ENCODE results near the gene DGKG. TPM values are rescaled to one million over a fixed set of nuclear protein-coding genes. Genes with fewer than 3 reads are reported as not detected.

The DGKG gene
- 0.04 and 0.14 TPM in 2 replicates for total RNA-seq (2014; rRNA removed; shearing (Covaris generic); ENCODE audit: low replicate concordance)

GRCh38 chr3:186361762-186362536 lies at the start of gene DGKG:
Gene DGKG (minus strand): TSS chr3:186362234. CDS start chr3:186320459, 41,775 bp downstream.
- Histone ChIP-seq H3K4me1 (ENCODE audit: low read length) (no peaks in the 10 kb centered on the region), H3K27me3 (ENCODE audit: low read length) (0 out of 2 replicates have a peak, but pooled peaks cover 2% of the 10 kb centered on the region), H2AFZ (ENCODE audit: low read length) (no peak within 1 kb of the TSS), H3K36me3 (ENCODE audit: insufficient read depth, low read length) (no peaks in the 10 kb centered on the region), H3K79me2 (ENCODE audit: low read length) (no peaks in the 10 kb centered on the region), H3K4me2 (ENCODE audit: low read depth, low read length, poor library complexity, severe bottlenecking) (no peak within 1 kb of the TSS), H3K9ac (ENCODE audit: low read length) (no peak within 1 kb of the TSS), H3K4me3 (ENCODE audit: low read length) (no peak within 1 kb of the TSS), H3K27ac (ENCODE audit: low read length) (no peak within 1 kb of the TSS), H4K20me1 (ENCODE audit: insufficient read depth, low read depth, low read length) (no peaks in the 10 kb centered on the region), H3K9me3 (ENCODE audit: low read length) (no peaks in the 10 kb centered on the region), H3K9me2 (replicated peaks; ENCODE audit: insufficient read depth, low read length) (no peaks in the 10 kb centered on the region)
- DNase-seq: no peak

- no peaks in the 10 kb centered on the region for H3K9me3 ChIP-seq (ENCODE audit: low read length)
Observed at GRCh38 chr3:186411089-186411488, 49.1 kb upstream of the DGKG start.

GRCh38 chr3:186406669-186407635 lies 44.9 kb upstream of the DGKG start:
- Histone ChIP-seq H3K9me3 (ENCODE audit: low read length) (no peaks in the 10 kb centered on the region), H3K36me3 (ENCODE audit: insufficient read depth, low read length) (no peaks in the 10 kb centered on the region), H3K4me1 (ENCODE audit: low read length) (no peaks in the 10 kb centered on the region), H3K79me2 (ENCODE audit: low read length) (no peaks in the 10 kb centered on the region), H2AFZ (ENCODE audit: low read length) (no peak overlapping the region), H3K27ac (ENCODE audit: low read length) (no peak overlapping the region), H3K4me3 (ENCODE audit: low read length) (no peak overlapping the region), H3K9me2 (replicated peaks; ENCODE audit: insufficient read depth, low read length) (no peaks in the 10 kb centered on the region), H3K9ac (ENCODE audit: low read length) (no peak overlapping the region), H3K27me3 (ENCODE audit: low read length) (no peaks in the 10 kb centered on the region), H4K20me1 (ENCODE audit: insufficient read depth, low read depth, low read length) (no peaks in the 10 kb centered on the region), H3K4me2 (ENCODE audit: low read depth, low read length, poor library complexity, severe bottlenecking) (no peak overlapping the region)
- no peak for DNase-seq

More at GRCh38 chr3:186411089-186411488, 49.1 kb upstream of the DGKG start:
- H3K4me1 ChIP-seq (ENCODE audit: low read length): peaks cover 6% of the 10 kb centered on the region
- DNase-seq: no peak
- no peak overlapping the region for H2AFZ ChIP-seq (ENCODE audit: low read length)
- no peak overlapping the region for H3K4me3 ChIP-seq (ENCODE audit: low read length)
- H3K4me2 ChIP-seq (ENCODE audit: low read depth, low read length, poor library complexity, severe bottlenecking): no peak overlapping the region
- no peaks in the 10 kb centered on the region for H3K9me2 ChIP-seq (replicated peaks; ENCODE audit: insufficient read depth, low read length)
- no peaks in the 10 kb centered on the region for H3K79me2 ChIP-seq (ENCODE audit: low read length)
- H4K20me1 ChIP-seq (ENCODE audit: insufficient read depth, low read depth, low read length): no peaks in the 10 kb centered on the region
- no peaks in the 10 kb centered on the region for H3K36me3 ChIP-seq (ENCODE audit: insufficient read depth, low read length)
- H3K9ac ChIP-seq (ENCODE audit: low read length): no peak overlapping the region
- no peaks in the 10 kb centered on the region; the same call in 1 of the 2 replicates for H3K27me3 ChIP-seq (ENCODE audit: low read length)
- no peak overlapping the region for H3K27ac ChIP-seq (ENCODE audit: low read length)

GRCh38 chr3:186401556-186401955 lies 39.5 kb upstream of the DGKG start:
- DNase-seq: no peak
- Histone ChIP-seq H3K36me3 (ENCODE audit: insufficient read depth, low read length) (no peaks in the 10 kb centered on the region), H3K9me2 (replicated peaks; ENCODE audit: insufficient read depth, low read length) (no peaks in the 10 kb centered on the region), H3K9me3 (ENCODE audit: low read length) (no peaks in the 10 kb centered on the region), H4K20me1 (ENCODE audit: insufficient read depth, low read depth, low read length) (no peaks in the 10 kb centered on the region), H3K79me2 (ENCODE audit: low read length) (no peaks in the 10 kb centered on the region), H2AFZ (ENCODE audit: low read length) (no peak overlapping the region), H3K4me3 (ENCODE audit: low read length) (no peak overlapping the region), H3K4me2 (ENCODE audit: low read depth, low read length, poor library complexity, severe bottlenecking) (no peak overlapping the region), H3K27ac (ENCODE audit: low read length) (no peak overlapping the region), H3K4me1 (ENCODE audit: low read length) (no peaks in the 10 kb centered on the region), H3K27me3 (ENCODE audit: low read length) (no peaks in the 10 kb centered on the region), H3K9ac (ENCODE audit: low read length) (no peak overlapping the region)

GRCh38 chr3:186400662-186401061 lies 38.6 kb upstream of the DGKG start:
- Histone ChIP-seq H3K9me3 (ENCODE audit: low read length) (no peaks in the 10 kb centered on the region), H2AFZ (ENCODE audit: low read length) (no peak overlapping the region), H3K79me2 (ENCODE audit: low read length) (no peaks in the 10 kb centered on the region), H3K36me3 (ENCODE audit: insufficient read depth, low read length) (no peaks in the 10 kb centered on the region), H3K4me1 (ENCODE audit: low read length) (no peaks in the 10 kb centered on the region), H4K20me1 (ENCODE audit: insufficient read depth, low read depth, low read length) (no peaks in the 10 kb centered on the region), H3K9me2 (replicated peaks; ENCODE audit: insufficient read depth, low read length) (no peaks in the 10 kb centered on the region), H3K4me2 (ENCODE audit: low read depth, low read length, poor library complexity, severe bottlenecking) (no peak overlapping the region), H3K9ac (ENCODE audit: low read length) (no peak overlapping the region), H3K4me3 (ENCODE audit: low read length) (no peak overlapping the region), H3K27ac (ENCODE audit: low read length) (no peak overlapping the region), H3K27me3 (ENCODE audit: low read length) (no peaks in the 10 kb centered on the region)
- no peak for DNase-seq

- H3K4me1 ChIP-seq (ENCODE audit: low read length): no peaks in the 10 kb centered on the region
- H3K9me3 ChIP-seq (ENCODE audit: low read length): no peaks in the 10 kb centered on the region
- H3K9ac ChIP-seq (ENCODE audit: low read length): no peak overlapping the region
- H3K79me2 ChIP-seq (ENCODE audit: low read length): no peaks in the 10 kb centered on the region
- no peak overlapping the region for H3K27ac ChIP-seq (ENCODE audit: low read length)
- no peaks in the 10 kb centered on the region for H3K36me3 ChIP-seq (ENCODE audit: insufficient read depth, low read length)
- no peak overlapping the region for H3K4me2 ChIP-seq (ENCODE audit: low read depth, low read length, poor library complexity, severe bottlenecking)
- H3K9me2 ChIP-seq (replicated peaks; ENCODE audit: insufficient read depth, low read length): no peaks in the 10 kb centered on the region
- DNase-seq: no peak
- H2AFZ ChIP-seq (ENCODE audit: low read length): no peak overlapping the region
- H4K20me1 ChIP-seq (ENCODE audit: insufficient read depth, low read depth, low read length): no peaks in the 10 kb centered on the region
- no peaks in the 10 kb centered on the region for H3K27me3 ChIP-seq (ENCODE audit: low read length)
- H3K4me3 ChIP-seq (ENCODE audit: low read length): no peak overlapping the region
Observed at GRCh38 chr3:186400026-186400425, 38.0 kb upstream of the DGKG start.

- H3K9me2 ChIP-seq (replicated peaks; ENCODE audit: insufficient read depth, low read length): no peaks in the 10 kb centered on the region
- no peak overlapping the region for H3K4me3 ChIP-seq (ENCODE audit: low read length)
- no peak overlapping the region for H3K4me2 ChIP-seq (ENCODE audit: low read depth, low read length, poor library complexity, severe bottlenecking)
- H3K36me3 ChIP-seq (ENCODE audit: insufficient read depth, low read length): no peaks in the 10 kb centered on the region
- H4K20me1 ChIP-seq (ENCODE audit: insufficient read depth, low read depth, low read length): no peaks in the 10 kb centered on the region
- H3K4me1 ChIP-seq (ENCODE audit: low read length): no peaks in the 10 kb centered on the region
- no peak overlapping the region for H2AFZ ChIP-seq (ENCODE audit: low read length)
- no peak overlapping the region for H3K27ac ChIP-seq (ENCODE audit: low read length)
- H3K27me3 ChIP-seq (ENCODE audit: low read length): peaks cover 4% of the 10 kb centered on the region; the same call in 1 of the 2 replicates
- no peaks in the 10 kb centered on the region for H3K79me2 ChIP-seq (ENCODE audit: low read length)
- H3K9me3 ChIP-seq (ENCODE audit: low read length): peaks cover 3% of the 10 kb centered on the region; the same call in 1 of the 2 replicates
- DNase-seq: no peak
- no peak overlapping the region for H3K9ac ChIP-seq (ENCODE audit: low read length)
Observed at GRCh38 chr3:186394566-186395217, 32.7 kb upstream of the DGKG start.
